Right atrium auricular region (tissue), 2 donors: ENCODE results near the gene C17orf67. TPM values are rescaled to one million over a fixed set of nuclear protein-coding genes. Genes with fewer than 3 reads are reported as not detected.

ENCODE experiments used
- DNase-seq: peaks from one replicate; pipeline ENCODE4 v3.0.0-alpha.2; 2019; ENCODE audit warnings: low spot score
- H3K27ac ChIP-seq, 2 donors: fragments of 200-600 bp; sonication (generic); 1 replicate in 1 of 2; 2 replicates in 1 of 2; pipeline ENCODE4 v1.5.1; 2016 to 2019
- H3K27me3 ChIP-seq, 2 donors: fragments of 200-600 bp; sonication (generic); one replicate each; pipeline versions ENCODE4 v1.5.1 to v1.6.0; 2017 to 2019
- H3K36me3 ChIP-seq: fragments of 200-600 bp; sonication (generic); one replicate; pipeline ENCODE4 v1.5.1; 2016
- H3K4me1 ChIP-seq, 2 donors: fragments of 200-600 bp; sonication (generic); one replicate each; pipeline versions ENCODE4 v1.5.1 to v1.6.0; 2017 to 2019
- H3K4me3 ChIP-seq, 2 donors: fragments of 200-600 bp; sonication (generic); 1 replicate in 1 of 2; 2 replicates in 1 of 2; pipeline ENCODE4 v1.5.1; 2017 to 2019; ENCODE audit warnings: mild to moderate bottlenecking in 1 of 2, moderate library complexity in 1 of 2
- H3K9me3 ChIP-seq, 2 donors: fragments of 200-600 bp; sonication (generic); one replicate each; pipeline ENCODE4 v1.5.1; 2019
- CTCF ChIP-seq, 2 donors: fragments of 200-600 bp; sonication (generic); IDR thresholded peaks; one replicate each; pipeline ENCODE4 v1.5.1; 2019; ENCODE audit warnings: antibody characterized with exemption in 2 of 2
- total RNA-seq, 2 donors: library from RNA; depleted of rRNA; stranded (reverse); fragments of >200 nt; gene quantifications; one replicate each; pipeline ENCODE4 v1.1.0, GENCODE V29; 2016

The C17orf67 gene
- total RNA-seq, 2 donors from 2014 or later, result 0.51 TPM; not detected in 1

GRCh38 chr17:56824503-56824902, 9.2 kb downstream of the C17orf67 start:
- Histone ChIP-seq H3K27me3 (no peaks in the 10 kb centered on the region), H3K27ac (no peak overlapping the region), H3K4me3 (no peak overlapping the region), H3K9me3 (no peaks in the 10 kb centered on the region), H3K36me3 (no peaks in the 10 kb centered on the region), H3K4me1 (peaks cover 0 to 4% of the 10 kb centered on the region in 2 donors)
- no peak for DNase-seq
- TF ChIP-seq CTCF (IDR thresholded peaks at IDR 0.05), result no peak

GRCh38 chr17:56823848-56824247, 9.9 kb downstream of the C17orf67 start:
- H3K4me1 ChIP-seq, result peaks cover 0 to 7% of the 10 kb centered on the region in 2 donors
- no peak for DNase-seq
- no peaks in the 10 kb centered on the region for H3K36me3 ChIP-seq
- H3K27me3 ChIP-seq, result no peaks in the 10 kb centered on the region
- H3K9me3 ChIP-seq, result no peaks in the 10 kb centered on the region
- H3K4me3 ChIP-seq, result no peak overlapping the region
- no peak overlapping the region for H3K27ac ChIP-seq
- TF ChIP-seq CTCF (IDR thresholded peaks at IDR 0.05), result no peak

- Histone ChIP-seq H3K36me3 (no peaks in the 10 kb centered on the region), H3K4me1 (peaks cover 0 to 7% of the 10 kb centered on the region in 2 donors), H3K27ac (no peak overlapping the region), H3K27me3 (no peaks in the 10 kb centered on the region), H3K9me3 (no peaks in the 10 kb centered on the region), H3K4me3 (no peak overlapping the region)
- no peak for TF ChIP-seq CTCF (IDR thresholded peaks at IDR 0.05)
- no peak for DNase-seq
These were observed 11.0 kb downstream of the C17orf67 start for GRCh38 chr17:56822725-56823124.

GRCh38 chr17:56821847-56822534, 11.7 kb downstream of the C17orf67 start:
- H3K4me3 ChIP-seq, result no peak overlapping the region
- TF ChIP-seq CTCF (IDR thresholded peaks at IDR 0.05), result no peak
- no peaks in the 10 kb centered on the region for H3K9me3 ChIP-seq
- peak overlapping the region in 1 of 2 donors; percentile 18 for H3K27ac ChIP-seq
- no peaks in the 10 kb centered on the region for H3K36me3 ChIP-seq
- H3K4me1 ChIP-seq, result peaks cover 0 to 7% of the 10 kb centered on the region in 2 donors
- DNase-seq, result no peak
- no peaks in the 10 kb centered on the region for H3K27me3 ChIP-seq

GRCh38 chr17:56820207-56820606, 13.5 kb downstream of the C17orf67 start:
- Histone ChIP-seq H3K9me3 (no peaks in the 10 kb centered on the region), H3K27me3 (no peaks in the 10 kb centered on the region), H3K4me3 (no peak overlapping the region), H3K4me1 (peaks cover 0 to 7% of the 10 kb centered on the region in 2 donors), H3K36me3 (no peaks in the 10 kb centered on the region), H3K27ac (no peak overlapping the region)
- no peak for DNase-seq
- TF ChIP-seq CTCF (IDR thresholded peaks at IDR 0.05), result no peak
